SK-MEL-5 (cell line): ENCODE results near the gene ZSCAN4. TPM values are rescaled to one million over a fixed set of nuclear protein-coding genes. Genes with fewer than 3 reads are reported as not detected.

Experiments used
- DNase-seq: peaks from one replicate; pipeline ENCODE4 v3.0.0-alpha.2; 2016; ENCODE audit warnings: low read depth, low spot score
- in situ Hi-C: cut with HindIII; loops from 2 replicates; pipeline ENCODE4 v1.10.0; 2016; ENCODE audit warnings: low sequenced_read_pairs, high pct_unique_total_duplicates, low pct_unique_long_range_greater_than_20kb
- polyA plus RNA-seq, 2 experiments: library from polyadenylated mRNA; depleted of rRNA; stranded (reverse); fragments of >200 nt; gene quantifications; 2 replicates each; pipeline ENCODE4 v1.2.3, GENCODE V29; 2015
- total RNA-seq: library from RNA; depleted of rRNA; stranded (reverse); fragments of >200 nt; shearing (Covaris generic); gene quantifications from 2 replicates; pipeline ENCODE4 v1.2.3, GENCODE V29; 2014; rRNA removed

ZSCAN4 gene, protein sequence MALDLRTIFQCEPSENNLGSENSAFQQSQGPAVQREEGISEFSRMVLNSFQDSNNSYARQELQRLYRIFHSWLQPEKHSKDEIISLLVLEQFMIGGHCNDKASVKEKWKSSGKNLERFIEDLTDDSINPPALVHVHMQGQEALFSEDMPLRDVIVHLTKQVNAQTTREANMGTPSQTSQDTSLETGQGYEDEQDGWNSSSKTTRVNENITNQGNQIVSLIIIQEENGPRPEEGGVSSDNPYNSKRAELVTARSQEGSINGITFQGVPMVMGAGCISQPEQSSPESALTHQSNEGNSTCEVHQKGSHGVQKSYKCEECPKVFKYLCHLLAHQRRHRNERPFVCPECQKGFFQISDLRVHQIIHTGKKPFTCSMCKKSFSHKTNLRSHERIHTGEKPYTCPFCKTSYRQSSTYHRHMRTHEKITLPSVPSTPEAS
- total RNA-seq, result not detected in 2 replicates
- not detected in 2 replicates for polyA plus RNA-seq (2015; cell fraction: cytosol; rRNA removed)
- not detected in 2 replicates for polyA plus RNA-seq (2015; cell fraction: nucleus; rRNA removed)

DNA sequence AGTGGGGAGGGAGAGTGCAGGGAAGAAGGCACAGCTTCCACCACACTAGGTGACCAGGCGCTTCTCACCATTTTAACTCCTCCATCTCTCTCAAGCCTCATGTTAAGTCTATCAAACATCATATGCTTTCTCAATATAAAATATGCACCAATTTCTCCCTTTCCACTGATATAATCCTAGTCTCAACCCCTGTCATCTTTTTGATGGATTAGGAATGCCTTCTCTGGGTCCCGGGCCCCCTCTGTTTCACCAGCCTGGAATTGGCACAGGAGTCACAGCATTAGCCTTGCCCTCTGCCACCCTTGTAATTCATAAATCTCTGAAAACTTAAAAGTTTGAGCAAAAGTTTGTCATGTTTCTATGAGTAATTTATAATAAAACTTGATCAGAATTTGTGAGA is at the start of gene ZSCAN4:
ZSCAN4 (plus strand) TSS at position 301 of the 400 bp plus-strand sequence. CDS start 7,211 bp downstream, outside the sequence.
- no peak for DNase-seq
- in situ Hi-C loops, result no loop called here

DNA sequence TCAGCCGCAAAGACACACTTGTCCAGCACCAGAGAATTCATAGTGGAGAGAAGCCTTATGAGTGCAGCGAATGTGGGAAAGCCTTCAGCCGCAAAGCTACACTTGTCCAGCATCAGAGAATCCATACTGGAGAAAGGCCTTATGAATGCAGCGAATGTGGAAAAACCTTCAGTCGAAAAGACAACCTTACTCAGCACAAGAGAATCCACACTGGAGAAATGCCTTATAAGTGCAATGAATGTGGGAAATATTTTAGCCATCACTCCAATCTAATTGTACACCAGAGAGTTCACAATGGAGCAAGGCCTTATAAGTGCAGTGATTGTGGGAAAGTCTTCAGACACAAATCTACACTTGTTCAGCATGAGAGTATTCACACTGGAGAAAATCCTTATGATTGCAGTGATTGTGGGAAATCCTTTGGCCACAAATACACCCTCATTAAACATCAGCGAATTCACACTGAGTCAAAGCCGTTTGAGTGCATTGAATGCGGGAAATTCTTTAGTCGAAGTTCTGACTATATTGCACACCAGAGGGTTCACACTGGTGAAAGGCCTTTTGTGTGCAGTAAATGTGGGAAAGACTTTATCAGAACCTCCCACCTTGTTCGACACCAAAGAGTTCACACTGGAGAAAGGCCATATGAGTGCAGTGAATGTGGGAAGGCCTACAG is 47.9 kb upstream of the ZSCAN4 start:
- in situ Hi-C loops, result no loop called here
- DNase-seq, result no peak

DNA sequence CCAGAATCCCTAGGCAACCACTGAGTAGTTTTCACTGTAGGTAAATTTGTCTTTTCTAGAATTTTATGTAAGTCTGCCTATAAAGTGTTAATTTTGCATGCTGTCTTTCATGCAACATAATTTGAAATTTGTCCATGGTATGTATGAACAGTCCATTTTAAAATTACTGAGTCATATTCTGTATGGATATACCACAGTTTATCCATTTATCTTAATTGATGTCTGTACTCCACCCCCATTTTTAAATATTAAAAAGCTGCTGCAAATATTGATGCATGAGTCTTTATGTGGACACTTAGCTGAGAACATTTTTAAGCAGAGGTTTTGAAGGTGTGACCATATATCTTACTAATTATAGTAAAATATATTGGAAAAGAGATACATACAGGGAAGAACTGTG is 45.6 kb upstream of the ZSCAN4 start:
- no peak for DNase-seq
- in situ Hi-C loops, result no loop called here

DNA sequence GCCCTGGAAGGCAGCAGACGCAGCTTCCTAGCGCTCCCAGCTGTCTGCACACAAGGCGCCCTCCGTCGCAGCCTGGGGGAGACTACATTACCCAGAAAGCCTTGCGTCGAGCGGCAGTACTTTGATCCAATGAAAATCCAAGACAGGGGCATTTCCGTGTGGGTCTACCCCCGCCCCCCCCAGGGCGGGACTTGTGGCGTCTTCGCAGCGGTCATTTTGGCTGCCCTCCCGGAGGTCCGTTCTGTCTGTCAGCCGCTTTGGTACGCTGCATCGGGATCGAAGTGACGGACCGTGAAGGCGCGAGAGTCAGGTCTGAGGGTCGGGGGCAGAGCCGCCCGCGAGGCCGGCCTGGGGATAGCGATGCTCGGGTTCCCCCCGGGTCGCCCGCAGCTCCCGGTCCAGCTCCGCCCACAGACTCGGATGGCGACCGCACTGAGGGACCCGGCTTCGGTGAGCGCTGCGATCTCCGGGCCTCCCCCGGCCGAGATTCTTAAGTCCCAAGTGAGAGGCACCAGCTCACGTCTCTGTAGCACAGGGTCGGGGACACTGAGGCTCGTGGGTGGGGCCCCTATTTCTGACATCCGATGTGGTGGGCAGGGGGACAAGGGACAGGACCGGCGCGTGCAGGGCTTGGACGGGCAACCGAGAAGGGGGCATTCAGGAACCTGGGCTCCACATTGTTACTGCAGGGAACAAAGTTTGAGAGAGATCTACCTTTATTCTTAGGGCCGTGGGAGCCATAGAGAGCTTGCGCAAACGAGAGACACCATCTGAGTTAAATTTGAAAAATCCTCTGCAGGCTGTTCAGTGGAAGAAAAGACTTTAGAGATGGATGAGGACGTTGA is 35.5 kb upstream of the ZSCAN4 start, which contains the start of gene ZNF211:
ZNF211 (plus strand) TSS at position 182 of the 845 bp plus-strand sequence; CDS start at position 361, 179 bp downstream.
- in situ Hi-C loops, result no loop called here

DNA sequence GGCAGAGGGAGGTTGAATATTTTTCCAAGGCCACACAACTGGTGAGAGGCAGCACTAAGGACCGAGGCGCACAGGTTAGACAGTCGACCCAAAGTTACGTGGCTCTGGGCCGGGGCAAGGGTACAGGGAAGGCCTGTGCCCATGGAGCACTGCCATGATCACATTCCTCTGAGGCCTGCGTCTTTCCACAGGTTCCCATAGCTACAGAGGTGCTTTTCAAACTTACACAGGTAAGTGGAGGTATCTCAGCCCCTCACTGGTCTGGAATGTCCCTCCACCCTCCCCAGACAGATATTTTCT is 35.0 kb upstream of the ZSCAN4 start:
- DNase-seq, result no peak
- in situ Hi-C loops, result no loop called here

More for the DNA sequence above, 35.5 kb upstream of the ZSCAN4 start, which contains the start of gene ZNF211:
- peak; percentile 92 for DNase-seq

DNA sequence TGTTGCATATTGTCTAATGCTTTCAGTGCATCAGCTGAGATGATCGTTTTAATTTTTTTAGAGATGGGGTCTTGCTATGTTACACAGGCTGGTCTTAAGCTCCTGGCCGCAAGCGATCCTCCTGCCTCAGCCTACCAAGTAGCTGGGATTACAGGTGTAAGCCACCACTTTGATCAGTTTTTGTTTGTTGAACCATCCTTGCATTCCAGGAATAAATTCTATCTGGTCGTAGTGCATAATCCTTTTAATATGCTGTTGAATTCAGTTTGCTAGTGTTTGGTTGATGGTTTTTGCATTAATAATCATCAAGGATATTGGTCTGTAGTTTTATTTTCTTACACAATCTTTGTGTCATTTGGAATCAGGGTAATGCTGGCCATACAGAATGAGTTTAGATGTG is 31.4 kb upstream of the ZSCAN4 start:
- no peak for DNase-seq
- in situ Hi-C loops, result no loop called here

DNA sequence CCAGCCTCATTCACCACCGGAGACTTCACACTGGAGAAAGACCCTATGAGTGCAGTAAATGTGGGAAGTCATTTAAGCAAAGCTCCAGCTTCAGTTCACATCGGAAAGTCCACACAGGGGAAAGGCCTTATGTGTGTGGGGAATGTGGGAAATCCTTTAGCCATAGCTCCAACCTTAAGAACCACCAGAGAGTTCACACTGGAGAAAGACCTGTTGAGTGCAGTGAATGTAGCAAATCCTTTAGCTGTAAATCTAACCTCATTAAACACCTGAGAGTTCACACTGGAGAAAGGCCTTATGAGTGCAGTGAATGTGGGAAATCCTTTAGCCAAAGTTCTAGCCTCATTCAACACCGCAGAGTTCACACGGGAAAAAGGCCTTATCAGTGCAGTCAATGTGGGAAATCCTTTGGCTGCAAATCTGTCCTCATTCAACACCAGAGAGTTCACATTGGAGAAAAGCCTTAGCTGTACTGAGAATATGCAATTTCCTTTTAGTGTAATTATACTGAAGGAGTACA is 27.0 kb upstream of the ZSCAN4 start:
- DNase-seq, result no peak
- in situ Hi-C loops, result no loop called here

DNA sequence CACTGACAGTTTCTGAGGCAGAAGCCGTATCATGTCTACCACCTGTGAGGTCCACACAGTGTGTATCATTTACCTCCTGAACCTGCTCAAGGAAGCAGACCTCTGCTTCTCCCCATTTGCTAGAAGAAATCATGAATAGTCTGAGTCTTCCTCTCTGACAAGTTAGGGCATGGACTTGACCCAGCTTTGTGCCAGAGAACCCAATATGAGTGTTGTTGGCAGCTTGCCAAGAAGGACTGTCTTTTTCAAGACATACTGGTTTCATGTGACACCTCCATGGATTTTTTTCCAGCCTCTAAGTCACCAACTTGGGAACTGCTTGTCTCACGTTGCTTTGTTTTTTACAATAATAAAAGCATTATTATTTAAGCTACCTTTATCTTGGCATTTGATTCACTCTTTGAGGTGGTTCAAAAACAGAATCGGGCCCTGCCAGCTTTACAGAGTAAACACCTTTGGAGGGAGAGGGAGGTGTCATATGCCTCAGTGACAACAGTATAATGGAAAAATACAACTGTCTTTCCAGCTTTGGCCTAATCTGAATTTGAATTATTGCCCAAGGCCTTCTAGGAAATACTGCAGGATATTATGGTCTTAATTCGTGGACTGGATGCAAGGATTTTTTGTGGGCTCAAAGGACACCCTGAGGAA is 26.2 kb upstream of the ZSCAN4 start:
- in situ Hi-C loops, result no loop called here
- DNase-seq, result no peak

DNA sequence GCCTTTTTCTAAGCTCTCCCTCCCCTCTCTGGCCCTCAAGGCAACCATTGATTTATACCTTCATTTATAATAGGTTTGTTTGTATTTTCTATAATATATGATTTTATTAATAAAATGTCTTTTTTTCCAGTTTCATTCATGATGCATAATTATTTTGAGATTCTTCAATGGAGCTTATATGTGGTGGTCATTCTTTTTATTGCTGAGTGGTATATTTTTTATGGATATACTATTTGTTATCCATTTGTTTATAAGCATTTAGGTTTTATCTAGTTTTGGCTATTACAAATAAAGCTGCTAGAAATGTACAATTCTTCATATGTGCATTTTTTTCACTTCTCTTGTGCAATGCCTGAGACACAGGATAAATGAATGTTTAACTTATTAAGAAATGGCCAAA is 25.0 kb upstream of the ZSCAN4 start:
- in situ Hi-C loops, result no loop called here
- DNase-seq, result no peak

DNA sequence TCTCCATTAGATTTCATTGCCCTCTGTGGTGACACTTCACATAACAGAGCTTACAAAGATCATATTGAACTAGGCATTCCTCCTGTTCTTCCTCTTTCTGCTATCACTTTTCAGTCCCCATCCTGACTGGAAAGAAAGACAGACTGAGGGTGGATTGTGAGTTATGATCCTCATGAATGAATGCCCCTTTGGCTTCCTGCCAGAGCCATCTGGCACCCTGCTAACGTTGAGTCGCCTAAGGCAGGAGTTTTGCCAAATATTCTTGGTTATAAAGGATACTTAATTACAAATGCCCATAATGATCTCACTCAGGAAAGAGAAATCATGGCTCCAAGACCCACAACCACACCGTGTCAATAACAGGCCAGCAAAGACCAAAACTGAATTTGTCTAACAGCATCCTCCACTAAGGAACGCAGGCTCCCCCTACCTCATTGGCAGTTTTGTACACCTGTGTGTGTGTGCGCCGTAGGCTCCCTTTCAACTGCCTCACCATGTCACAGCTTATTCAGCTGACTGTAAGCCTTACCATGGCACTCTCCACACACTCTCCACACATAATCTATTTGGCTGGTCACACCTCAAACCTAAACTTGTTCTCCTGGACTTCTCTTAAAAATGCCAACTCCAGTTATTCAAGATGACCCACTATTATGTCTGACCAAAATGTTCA is 20.3 kb upstream of the ZSCAN4 start:
- in situ Hi-C loops, result no loop called here
- no peak for DNase-seq

DNA sequence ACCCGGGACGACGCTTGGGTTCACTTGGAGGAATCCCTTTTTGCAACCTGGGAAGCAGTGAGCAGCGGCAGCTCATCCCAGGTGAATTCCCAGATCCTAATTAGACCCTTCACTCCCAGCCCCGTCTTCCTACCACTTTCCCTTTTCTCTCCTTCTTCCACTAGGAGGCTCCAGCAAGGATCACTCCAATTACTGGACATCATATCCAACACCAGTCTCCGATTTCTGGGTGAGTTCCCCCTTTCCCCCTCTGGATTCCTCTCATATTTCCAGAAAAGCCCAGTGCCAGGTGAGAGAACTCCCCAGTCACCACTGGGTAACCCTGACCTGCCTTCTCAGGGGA is 17.1 kb upstream of the ZSCAN4 start:
- in situ Hi-C loops, result no loop called here
- DNase-seq, result no peak

DNA sequence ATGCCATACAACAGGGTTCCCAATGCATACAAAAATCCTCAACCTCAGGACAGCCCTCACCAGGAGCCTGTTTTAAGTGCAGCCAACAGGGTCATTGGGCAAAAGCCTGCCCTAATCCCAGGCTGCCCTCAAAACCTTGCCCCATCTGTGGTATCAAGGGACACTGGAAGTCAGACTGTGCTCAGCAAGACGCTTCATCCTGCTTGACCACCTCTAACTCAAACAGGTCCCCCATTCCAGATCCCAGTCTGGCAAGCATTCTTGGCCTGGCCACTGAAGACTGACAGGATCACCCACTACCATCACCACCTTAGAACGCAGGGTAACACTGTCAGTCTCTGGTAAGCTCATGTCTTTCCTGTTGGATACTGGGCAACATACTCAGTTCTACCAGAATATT is 15.0 kb upstream of the ZSCAN4 start:
- DNase-seq, result no peak
- in situ Hi-C loops, result no loop called here

DNA sequence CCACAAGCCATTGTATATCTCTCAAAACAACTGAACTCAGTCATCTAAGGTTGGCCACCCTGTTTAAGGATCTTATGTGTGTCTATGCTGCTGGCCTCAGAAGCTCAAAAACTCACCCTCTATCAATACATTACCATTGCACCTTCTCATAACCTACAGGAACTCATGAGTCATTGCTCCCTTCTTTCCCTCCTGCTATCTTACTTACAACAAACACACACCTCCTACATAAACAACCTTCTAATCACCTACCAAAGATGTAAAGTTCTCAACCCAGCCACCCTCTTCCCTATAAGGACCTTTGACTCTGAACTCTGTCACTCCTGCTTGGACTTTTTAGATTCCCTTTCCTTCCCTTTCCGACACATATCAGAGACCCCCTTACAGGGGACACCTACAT is 13.3 kb upstream of the ZSCAN4 start:
- in situ Hi-C loops, result no loop called here
- DNase-seq, result no peak

DNA sequence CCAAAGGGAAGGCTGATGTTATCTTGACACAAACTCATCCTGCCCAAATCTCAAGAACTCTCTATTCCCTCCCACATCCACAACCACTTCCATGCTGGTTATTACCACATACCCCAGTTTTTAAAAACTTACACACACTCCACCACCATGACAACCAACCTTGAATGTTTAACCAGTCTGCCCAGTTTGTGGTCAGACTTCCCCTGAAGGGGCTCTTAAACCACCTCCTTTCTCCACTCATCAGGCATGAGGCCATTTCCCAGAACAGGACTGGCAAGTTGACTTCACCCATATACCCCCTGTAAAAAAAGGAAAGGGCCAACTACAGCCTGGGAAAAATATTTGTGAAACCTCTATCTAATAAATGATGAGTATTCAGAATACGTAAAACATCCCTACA is 12.4 kb upstream of the ZSCAN4 start:
- no peak for DNase-seq
- in situ Hi-C loops, result no loop called here

DNA sequence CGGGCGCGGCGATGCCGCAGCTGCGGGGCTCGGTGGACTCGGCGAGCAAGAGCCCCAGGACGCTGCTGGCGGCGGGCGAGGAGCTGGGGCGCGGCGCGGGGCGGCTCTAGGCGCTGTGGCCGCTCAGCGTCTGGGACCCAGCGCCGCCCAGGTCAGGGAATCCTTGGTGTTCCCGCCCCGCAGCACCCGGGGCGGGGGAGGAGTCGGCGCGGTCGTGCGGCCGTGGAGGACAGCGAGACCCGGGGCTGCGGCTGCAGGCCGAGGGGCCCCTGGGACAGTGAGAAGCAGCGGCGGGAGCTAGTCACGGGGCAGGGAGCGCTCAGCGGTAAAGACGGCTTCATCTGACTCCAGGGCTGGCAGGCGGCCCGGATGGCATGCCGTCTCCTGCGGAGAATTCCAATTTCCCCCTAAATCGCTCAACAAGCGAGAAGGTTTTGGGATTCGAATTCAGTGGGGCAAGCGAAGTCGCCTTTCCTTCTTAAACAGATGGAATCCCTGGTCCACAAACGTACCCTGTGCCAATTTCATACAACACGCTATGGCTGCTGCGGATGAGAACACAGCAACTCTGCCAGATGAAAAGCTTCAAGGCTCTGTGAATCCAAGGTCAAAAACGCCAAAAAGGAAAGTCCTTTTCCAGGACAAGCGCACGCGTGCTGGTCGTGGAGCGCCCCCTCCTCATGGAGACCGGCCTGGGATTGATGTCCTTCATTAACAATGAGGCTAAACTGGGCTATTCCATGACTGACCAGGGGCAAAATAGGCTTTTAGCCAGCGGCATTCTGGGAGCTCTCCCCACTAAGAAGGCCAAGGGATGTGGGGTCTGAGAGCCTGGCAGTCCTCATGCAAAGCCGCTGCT is 4.2 kb upstream of the ZSCAN4 start:
- DNase-seq, result peak; percentile 31
- in situ Hi-C loops, result no loop called here

DNA sequence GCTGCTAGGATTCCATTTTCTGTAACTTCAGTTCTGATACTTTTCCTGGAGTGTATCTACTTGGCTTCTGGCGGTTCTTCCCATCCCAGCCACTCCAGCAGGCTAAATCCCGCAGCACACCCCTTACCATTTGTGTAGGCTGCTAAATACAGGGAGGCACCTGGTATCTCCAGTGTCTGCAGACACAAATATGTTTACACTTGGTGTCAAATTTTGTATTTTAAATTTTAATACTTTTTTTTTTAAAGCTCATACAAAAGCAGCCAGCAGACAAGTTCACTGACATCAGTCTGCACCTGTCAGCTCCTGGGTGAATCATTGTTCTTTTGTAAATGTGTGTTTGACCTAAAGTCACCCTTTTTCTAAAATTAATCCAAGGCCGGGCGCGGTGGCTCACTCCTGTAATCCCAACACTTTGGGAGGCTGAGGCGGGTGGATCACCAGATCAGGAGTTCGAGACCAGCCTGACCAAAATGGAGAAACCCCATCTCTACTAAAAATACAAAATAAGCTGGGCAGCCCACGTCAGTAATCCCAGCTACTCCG is 3.4 kb upstream of the ZSCAN4 start:
- DNase-seq, result no peak
- in situ Hi-C loops, result no loop called here
